T-helper 2 cell treated with Interferon-gamma antibody and Interleukin-4, amounts not matched to agents 100 ng/mL and 5 ng/mL, for 36 hours (primary cell): ENCODE data around the gene C2CD4A. TPM values are rescaled to one million over a fixed set of nuclear protein-coding genes. Genes with fewer than 3 reads are reported as not detected.
"Not testable (repeated sequence)": the region's sequence is repeated elsewhere in the genome, so short reads cannot be mapped to it uniquely, and the experiment has no call there.

Experiments
- intact Hi-C: fragments of 100-400 bp; cut with micrococcal nuclease; formaldehyde crosslinking; loops from one replicate; pipeline ENCODE4 v1.15.1; 2023
- total RNA-seq: library from RNA; stranded (reverse); gene quantifications from 2 replicates; pipeline ENCODE4 v1.2.3, GENCODE V29; 2022

The C2CD4A gene
- total RNA-seq: not detected in 2 replicates

- intact Hi-C loops: loop anchor here (10.0 kb wide), 2 partner anchors 92 to 978 kb away; partner anchors contain the start of gene TPM1
Measured at GRCh38 chr15:62066663-62067447, at the start of gene C2CD4A. TSS of gene C2CD4A (plus strand) at chr15:62066977. CDS start at chr15:62067614, 637 bp downstream.

- intact Hi-C loops: no loop called here
Measured at GRCh38 chr15:62020576-62021160, 46.1 kb upstream of the C2CD4A start.

GRCh38 chr15:62021991-62022600 is 44.7 kb upstream of the C2CD4A start:
- intact Hi-C loops: no loop called here

GRCh38 chr15:62026487-62027262 is 40.1 kb upstream of the C2CD4A start:
- intact Hi-C loops: no loop called here

GRCh38 chr15:62027263-62027565 is 39.6 kb upstream of the C2CD4A start:
- intact Hi-C loops: no loop called here

- intact Hi-C loops: no loop called here
Measured at GRCh38 chr15:62027916-62028315, 38.9 kb upstream of the C2CD4A start.

GRCh38 chr15:62035256-62035924 is 31.4 kb upstream of the C2CD4A start:
- intact Hi-C loops: no loop called here

- intact Hi-C loops: loop anchor here (1.0 kb wide), 1 partner anchor 14 kb away; the partner anchor contains the start of gene VPS13C
Measured at GRCh38 chr15:62046078-62046743, 20.6 kb upstream of the C2CD4A start.

- intact Hi-C loops: no loop called here
Measured at GRCh38 chr15:62047282-62047827, 19.4 kb upstream of the C2CD4A start.

- intact Hi-C loops: not testable (repeated sequence)
Measured at GRCh38 chr15:62048254-62048653, 18.5 kb upstream of the C2CD4A start.

- intact Hi-C loops: no loop called here
Measured at GRCh38 chr15:62050115-62050514, 16.7 kb upstream of the C2CD4A start.

GRCh38 chr15:62051166-62051565 is 15.6 kb upstream of the C2CD4A start:
- intact Hi-C loops: no loop called here

- intact Hi-C loops: no loop called here
Measured at GRCh38 chr15:62052713-62053112, 14.1 kb upstream of the C2CD4A start.

- intact Hi-C loops: no loop called here
Measured at GRCh38 chr15:62053439-62054085, 13.2 kb upstream of the C2CD4A start.

- intact Hi-C loops: no loop called here
Measured at GRCh38 chr15:62054979-62055378, 11.8 kb upstream of the C2CD4A start.

GRCh38 chr15:62057341-62057980 is 9.3 kb upstream of the C2CD4A start:
- intact Hi-C loops: no loop called here

GRCh38 chr15:62058327-62059028 is 8.3 kb upstream of the C2CD4A start:
- intact Hi-C loops: no loop called here

GRCh38 chr15:62059108-62059815 is 7.5 kb upstream of the C2CD4A start:
- intact Hi-C loops: no loop called here
